ENCODE data around the gene TRIM3.

DNA sequence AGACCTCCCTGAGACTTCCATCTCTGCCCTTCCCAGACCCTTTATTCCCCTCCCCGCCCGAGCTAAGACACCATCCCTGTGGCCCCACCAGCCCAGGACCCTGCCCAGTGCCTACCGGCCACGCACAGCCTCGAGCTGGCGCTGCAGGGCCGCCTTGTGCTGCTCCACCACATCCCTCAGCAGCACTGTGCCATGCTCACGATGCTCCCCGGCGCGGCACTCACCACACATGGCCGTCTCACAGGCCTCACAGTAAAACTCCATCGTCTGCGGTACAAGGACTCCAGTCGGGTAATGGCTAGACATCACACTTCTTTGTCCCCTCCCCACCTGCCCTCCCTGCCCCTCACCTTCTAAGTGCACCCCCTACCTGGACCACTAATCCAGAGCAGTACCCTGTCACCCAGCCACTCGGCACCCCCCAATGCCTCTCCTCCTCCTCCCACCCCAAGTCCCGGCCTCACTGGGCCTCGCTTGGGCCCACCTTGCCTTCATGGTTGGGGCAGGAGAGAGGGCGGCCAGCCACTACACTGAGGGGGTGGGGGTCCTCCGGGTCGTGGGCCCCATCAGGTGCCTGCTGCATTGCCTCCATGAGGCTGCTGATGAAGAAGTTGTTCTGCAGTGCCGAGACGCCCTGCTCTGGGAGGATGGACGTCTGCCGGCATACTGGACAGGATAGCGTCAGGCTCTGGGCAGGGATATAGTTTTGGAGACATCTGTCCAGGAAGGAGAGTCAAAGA is 16.0 kb downstream of the TRIM3 start:
- TF ChIP-seq RAD21 (conservative IDR thresholded peaks at IDR 0.05) (no peak), EP300 (conservative IDR thresholded peaks at IDR 0.05; ENCODE audit: poor library complexity, severe bottlenecking) (no peak), MXI1 (conservative IDR thresholded peaks at IDR 0.05; ENCODE audit: poor library complexity, severe bottlenecking) (no peak)
- TF ChIP-seq, protein P1, sequence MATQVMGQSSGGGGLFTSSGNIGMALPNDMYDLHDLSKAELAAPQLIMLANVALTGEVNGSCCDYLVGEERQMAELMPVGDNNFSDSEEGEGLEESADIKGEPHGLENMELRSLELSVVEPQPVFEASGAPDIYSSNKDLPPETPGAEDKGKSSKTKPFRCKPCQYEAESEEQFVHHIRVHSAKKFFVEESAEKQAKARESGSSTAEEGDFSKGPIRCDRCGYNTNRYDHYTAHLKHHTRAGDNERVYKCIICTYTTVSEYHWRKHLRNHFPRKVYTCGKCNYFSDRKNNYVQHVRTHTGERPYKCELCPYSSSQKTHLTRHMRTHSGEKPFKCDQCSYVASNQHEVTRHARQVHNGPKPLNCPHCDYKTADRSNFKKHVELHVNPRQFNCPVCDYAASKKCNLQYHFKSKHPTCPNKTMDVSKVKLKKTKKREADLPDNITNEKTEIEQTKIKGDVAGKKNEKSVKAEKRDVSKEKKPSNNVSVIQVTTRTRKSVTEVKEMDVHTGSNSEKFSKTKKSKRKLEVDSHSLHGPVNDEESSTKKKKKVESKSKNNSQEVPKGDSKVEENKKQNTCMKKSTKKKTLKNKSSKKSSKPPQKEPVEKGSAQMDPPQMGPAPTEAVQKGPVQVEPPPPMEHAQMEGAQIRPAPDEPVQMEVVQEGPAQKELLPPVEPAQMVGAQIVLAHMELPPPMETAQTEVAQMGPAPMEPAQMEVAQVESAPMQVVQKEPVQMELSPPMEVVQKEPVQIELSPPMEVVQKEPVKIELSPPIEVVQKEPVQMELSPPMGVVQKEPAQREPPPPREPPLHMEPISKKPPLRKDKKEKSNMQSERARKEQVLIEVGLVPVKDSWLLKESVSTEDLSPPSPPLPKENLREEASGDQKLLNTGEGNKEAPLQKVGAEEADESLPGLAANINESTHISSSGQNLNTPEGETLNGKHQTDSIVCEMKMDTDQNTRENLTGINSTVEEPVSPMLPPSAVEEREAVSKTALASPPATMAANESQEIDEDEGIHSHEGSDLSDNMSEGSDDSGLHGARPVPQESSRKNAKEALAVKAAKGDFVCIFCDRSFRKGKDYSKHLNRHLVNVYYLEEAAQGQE (IDR thresholded peaks at IDR 0.05; ENCODE audit: borderline replicate concordance), result no peak
- TF ChIP-seq, protein P2, sequence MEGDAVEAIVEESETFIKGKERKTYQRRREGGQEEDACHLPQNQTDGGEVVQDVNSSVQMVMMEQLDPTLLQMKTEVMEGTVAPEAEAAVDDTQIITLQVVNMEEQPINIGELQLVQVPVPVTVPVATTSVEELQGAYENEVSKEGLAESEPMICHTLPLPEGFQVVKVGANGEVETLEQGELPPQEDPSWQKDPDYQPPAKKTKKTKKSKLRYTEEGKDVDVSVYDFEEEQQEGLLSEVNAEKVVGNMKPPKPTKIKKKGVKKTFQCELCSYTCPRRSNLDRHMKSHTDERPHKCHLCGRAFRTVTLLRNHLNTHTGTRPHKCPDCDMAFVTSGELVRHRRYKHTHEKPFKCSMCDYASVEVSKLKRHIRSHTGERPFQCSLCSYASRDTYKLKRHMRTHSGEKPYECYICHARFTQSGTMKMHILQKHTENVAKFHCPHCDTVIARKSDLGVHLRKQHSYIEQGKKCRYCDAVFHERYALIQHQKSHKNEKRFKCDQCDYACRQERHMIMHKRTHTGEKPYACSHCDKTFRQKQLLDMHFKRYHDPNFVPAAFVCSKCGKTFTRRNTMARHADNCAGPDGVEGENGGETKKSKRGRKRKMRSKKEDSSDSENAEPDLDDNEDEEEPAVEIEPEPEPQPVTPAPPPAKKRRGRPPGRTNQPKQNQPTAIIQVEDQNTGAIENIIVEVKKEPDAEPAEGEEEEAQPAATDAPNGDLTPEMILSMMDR (IDR thresholded peaks at IDR 0.05; ENCODE audit: poor library complexity, severe bottlenecking), result no peak
